ENCODE data around the gene TSKS. TPM values are rescaled to one million over a fixed set of nuclear protein-coding genes. Genes with fewer than 3 reads are reported as not detected.

TSKS gene
- total RNA-seq, 1 experiment from 2014 or later = not detected

DNA sequence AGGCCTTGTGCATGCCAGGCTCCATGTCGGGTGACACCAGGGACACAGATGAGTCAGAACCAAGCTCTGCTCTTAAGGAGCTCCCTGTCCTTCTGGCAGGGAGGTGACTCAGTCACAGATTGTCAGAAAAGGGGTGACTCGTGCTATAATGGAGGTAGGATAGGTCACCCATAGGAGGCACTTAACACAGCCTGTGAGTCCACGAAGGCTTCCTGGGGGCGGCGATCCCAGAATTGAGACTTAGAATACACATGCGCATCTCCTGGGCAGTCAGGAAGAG, 30.4 kb upstream of the TSKS start:
- peak; percentile 33 for DNase-seq (ENCODE audit: low read depth)

DNA sequence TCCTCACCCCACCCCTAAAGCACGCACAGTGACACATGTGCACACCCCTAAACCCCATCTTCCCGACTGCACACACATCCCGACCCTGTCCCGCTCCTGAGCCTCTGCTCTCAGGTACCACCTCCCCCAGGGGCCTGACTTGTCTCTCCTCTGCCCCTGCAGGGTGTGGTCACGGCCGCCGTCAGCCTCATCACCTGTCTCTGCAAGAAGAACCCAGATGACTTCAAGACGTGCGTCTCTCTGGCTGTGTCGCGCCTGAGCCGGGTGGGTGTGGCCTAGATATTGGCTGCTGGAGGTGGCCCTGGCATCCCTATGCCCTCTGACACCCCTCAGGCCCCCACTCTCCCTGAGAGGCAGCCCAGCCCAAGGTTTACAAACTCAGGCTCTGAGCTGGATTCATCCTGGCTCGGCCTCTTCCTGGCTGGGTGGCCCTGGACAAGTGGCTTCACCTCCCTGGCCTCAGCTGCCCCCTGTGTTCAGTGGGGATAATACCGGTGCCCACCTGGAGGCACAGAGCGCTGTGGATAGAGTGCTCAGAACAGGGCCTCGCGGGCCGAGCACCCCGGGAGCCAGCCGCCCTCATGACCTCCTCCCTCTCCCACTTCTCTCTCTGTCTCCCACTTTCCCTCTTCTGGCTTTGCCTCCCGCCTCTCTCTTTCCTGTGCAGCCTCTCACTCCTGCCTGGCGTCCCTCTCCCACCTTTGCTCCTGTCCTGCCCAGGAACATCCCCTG, 29.9 kb upstream of the TSKS start:
- no peak for DNase-seq (ENCODE audit: low read depth)

DNA sequence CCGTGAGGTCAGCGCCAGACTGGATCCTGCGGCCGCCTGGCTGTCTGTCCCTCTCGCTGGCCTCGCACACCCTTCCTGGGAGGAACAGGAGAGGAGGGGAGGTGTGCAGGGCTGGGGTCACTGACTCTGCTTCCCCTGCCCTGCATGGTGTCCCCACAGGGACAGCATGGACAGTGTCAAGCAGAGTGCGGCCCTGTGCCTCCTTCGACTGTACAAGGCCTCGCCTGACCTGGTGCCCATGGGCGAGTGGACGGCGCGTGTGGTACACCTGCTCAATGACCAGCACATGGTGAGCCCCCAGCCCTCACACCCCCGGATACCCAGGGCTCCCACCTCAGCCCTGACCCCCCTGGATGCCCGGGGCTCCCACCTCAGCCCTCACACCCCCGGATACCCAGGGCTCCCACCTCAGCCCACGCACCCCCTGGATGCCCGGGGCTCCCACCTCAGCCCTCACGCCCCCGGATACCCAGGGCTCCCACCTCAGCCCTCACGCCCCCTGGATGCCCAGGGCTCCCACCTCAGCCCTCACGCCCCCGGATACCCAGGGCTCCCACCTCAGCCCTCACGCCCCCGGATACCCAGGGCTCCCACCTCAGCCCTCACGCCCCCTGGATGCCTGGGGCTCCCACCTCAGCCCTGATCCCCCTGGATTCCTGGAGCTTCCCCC, 28.8 kb upstream of the TSKS start:
- no peak for DNase-seq (ENCODE audit: low read depth)

DNA sequence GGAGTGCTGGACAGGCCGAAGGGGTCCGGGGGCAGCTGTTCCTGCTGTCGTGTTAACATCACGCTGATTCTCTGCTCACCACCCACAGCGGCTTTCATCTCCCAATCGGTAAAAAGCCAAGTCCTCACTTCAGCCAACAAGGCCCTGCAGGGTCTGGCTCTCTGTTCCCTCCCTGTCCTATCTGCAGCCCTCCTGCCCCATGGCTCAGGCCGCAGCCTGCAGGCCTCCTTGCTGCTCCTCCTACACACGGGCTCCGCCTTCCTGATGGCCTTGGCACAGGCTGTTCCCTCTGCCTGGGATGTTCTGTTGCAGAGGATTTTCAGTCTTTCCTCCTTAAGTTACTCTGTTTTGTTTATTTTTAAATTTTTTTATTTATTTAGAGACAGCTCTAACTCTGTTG, 27.8 kb upstream of the TSKS start:
- no peak for DNase-seq (ENCODE audit: low read depth)

DNA sequence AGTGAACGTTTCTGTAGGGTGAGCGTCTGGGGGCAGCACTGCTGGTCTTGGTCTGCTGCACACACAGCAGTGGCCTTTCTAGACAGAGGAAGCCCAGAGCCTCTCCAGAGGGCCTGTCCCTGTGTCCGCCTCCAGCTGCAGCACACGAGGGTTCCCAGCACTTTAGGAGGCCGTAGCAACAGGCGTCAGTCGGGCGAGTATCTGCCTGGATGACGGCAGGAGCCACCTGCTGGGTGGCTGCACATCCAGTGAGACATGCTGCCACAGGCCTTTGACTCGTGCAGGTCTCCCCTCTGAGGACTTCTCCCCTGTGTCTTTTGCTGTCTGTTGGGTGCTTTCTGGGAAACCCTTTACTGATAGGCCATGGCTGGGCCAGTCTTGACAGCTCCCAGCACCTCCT, 25.8 kb upstream of the TSKS start:
- DNase-seq (ENCODE audit: low read depth) = no peak

DNA sequence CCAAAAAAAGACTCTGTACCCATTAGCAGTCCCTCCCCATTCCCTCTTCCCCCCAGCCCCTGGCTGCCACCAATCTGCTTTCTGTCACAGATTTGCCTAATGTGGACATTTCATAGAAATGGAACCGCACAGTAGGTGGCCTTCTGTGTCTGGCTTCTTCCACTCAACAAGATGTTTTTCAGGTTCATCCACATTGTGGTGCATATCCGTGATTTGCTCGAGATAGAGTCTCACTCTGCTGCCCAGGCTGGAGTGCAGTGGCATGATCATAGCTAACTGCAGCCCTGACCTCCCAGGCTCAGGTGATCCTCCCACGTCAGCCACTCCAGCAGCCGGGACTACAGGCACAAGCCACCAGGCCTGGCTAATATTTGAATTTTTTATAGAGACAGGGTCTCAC, 24.6 kb upstream of the TSKS start:
- DNase-seq (ENCODE audit: low read depth) = no peak

DNA sequence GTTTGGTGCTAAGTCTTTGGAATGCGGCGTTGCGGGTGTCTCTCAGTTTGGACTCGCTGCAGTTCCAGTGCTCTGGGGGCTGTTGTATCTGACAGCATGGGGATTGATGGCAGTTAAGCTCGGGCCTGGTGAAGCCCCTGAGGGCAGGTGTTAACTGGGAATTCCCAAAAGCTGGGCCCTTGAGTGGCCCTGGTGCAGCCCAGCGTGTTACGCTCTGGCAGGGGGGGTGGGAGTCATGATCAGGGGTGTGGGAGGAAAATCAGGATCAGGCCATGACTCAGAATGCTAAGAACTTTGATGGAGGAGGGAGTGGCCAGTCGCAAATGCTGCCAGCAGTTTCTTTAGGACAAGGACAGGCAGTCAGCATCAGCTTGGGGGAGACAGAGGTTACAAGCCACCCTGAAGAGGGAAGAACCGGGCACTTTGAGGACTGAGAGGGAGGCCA, 23.3 kb upstream of the TSKS start:
- DNase-seq (ENCODE audit: low read depth) = peak; percentile 42

DNA sequence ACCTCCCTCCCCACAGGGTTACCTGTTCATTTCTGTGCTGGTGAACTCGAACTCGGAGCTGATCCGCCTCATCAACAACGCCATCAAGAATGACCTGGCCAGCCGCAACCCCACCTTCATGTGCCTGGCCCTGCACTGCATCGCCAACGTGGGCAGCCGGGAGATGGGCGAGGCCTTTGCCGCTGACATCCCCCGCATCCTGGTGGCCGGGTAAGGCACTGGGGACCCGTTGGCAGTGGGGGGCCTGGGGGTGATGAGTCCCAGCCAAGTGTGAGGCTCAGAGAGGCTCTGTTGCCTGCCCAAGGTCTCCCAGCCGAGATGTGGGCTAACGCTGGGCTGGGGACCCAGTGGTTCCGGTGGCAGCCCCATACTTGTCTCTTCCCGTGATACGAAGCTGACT, 19.4 kb upstream of the TSKS start:
- DNase-seq (ENCODE audit: low read depth) = no peak

DNA sequence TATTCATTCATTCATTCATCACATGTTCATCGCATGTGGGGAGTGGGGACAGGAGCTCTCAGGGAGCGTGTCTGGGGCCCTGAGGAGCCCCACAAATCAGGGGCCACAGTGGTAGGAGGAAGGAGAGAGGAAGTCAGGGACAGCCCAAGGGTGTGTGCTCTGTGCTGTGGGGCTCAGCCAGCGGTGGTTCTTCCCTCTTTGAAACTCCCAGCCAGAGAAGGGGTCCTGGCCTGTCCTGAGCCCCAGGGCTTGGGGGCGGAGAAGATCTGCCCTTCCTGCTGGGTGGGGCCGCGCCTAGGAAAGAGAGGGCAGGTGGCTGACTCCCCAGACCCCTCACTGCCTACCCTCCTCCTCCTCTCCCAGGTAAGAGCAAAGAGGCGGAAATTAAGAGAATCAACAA, 18.3 kb upstream of the TSKS start:
- DNase-seq (ENCODE audit: low read depth) = no peak

DNA sequence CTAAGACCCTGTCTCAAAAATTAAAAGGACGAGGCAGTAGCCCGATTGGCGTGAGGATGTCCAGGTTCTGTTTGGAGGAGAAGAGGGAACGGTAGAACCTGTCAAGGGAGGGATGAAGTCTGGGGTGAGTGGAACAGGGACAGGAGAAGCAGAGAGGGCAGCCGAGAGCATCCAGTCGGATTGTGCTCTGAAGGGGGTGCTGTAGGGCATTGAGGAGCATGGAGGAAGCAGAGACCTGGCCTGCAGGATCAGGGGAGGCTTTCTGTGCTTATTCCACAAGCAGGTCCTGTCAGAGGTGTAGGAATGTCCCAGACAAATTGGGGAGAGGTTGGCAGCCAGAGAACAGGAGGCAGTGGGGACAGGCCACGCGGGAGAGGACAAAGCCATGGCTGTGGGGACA, 17.8 kb upstream of the TSKS start:
- DNase-seq (ENCODE audit: low read depth) = no peak

DNA sequence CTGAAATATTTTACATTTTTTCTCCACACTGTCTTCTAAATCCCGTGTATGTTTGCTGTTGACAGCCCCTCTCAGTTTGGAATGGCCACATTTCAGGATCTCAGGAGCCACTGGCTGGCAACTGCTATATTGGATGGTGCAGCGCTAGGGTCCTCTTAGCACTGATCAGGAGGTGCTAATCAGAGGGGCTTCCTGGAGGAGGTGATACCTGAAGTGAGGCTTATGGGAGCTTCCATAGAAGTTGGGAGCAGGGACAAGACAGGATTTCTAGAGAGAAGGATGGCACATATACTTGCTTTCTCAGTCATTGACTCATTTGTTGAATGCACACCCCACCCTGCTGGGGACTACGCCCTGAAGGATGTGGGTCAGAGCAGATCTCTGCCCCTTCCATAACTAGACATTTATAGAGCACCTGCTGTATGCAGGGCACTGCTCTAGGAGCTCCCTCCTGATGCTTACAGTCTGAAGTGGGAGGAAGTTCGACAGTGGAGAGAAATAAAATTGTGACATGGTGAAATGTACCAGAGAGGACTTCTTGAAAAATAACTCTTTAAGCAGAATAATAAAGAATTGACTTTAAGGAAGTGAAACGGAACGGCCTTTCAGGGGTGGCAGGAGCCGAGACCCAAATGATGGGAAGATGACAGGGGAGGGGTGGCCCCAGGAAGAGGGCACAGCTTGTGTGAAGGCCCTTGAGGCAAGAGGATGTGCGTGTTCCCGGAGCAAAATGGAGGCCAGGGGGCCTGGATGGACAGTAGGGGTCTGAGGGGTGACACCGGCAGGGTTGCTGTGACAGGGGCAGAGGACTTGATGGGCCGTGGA, 16.8 kb upstream of the TSKS start:
- no peak for DNase-seq (ENCODE audit: low read depth)

DNA sequence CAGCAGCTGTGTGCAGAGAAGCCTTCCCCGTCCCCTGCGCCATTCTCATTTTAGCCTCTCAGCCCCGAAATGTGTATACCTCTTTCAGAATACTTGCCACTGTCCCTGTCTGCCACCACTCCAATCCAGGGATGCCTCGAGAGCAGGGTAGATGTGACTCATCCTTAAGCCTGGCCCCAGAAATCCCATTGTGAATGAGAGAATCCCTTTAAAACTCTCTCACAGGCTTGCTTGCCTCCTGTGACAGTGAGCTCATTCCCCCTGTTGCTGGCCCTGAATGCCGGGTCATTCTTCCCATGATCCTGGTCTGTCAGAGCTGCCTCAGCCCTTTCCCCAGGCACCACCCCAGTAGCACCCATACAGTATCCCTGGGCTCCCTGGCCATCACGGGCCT, 13.3 kb upstream of the TSKS start:
- no peak for DNase-seq (ENCODE audit: low read depth)

DNA sequence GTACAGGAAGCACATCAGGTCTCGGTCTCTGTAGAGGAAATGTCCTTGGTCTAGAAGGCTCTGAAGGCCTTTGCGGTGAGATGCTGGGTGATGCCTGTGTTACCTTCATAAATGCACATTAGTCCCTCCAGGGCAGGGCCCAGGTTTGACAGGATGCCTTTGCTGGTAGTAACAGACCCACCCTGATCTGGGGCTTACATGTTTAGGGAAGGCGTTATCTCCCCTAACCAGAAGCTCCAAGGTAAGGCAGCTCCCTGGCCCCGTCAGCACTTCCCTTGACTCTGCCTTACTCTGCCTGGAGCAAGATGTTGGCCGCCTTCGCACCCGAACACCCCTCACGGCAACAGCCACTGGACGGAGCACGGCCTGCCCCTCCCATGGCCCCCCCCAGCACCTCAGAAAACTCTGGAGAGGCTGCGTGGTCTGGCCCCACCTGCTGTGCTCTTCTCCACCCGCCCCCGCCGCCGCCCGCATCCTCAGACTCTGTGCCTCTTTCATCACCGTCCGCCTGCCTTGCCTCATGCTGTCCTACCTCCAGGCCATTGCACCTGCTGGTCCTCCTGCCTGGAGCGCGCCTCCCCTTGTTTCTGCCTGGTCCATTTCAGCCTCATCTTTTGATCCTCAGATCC, 12.8 kb upstream of the TSKS start:
- DNase-seq (ENCODE audit: low read depth) = no peak

DNA sequence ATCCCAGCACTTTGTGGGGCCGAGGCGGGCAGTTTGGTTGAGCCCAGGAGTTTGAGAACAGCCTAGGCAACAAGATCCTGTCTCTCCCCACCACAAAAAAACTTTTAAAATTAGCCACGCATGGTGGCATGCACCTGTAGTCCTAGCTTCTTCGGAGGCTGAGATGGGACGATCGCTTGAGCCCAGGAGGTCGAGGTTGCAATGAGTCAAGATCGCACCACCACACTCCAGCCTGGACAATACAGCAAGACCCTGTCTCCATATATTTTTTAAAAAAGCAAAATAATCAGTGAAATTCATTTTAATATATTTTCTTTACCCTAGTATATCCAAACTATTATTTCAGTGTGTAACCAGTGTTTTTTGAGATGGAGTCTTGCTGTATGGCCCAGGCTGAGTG, 11.9 kb upstream of the TSKS start:
- no peak for DNase-seq (ENCODE audit: low read depth)

DNA sequence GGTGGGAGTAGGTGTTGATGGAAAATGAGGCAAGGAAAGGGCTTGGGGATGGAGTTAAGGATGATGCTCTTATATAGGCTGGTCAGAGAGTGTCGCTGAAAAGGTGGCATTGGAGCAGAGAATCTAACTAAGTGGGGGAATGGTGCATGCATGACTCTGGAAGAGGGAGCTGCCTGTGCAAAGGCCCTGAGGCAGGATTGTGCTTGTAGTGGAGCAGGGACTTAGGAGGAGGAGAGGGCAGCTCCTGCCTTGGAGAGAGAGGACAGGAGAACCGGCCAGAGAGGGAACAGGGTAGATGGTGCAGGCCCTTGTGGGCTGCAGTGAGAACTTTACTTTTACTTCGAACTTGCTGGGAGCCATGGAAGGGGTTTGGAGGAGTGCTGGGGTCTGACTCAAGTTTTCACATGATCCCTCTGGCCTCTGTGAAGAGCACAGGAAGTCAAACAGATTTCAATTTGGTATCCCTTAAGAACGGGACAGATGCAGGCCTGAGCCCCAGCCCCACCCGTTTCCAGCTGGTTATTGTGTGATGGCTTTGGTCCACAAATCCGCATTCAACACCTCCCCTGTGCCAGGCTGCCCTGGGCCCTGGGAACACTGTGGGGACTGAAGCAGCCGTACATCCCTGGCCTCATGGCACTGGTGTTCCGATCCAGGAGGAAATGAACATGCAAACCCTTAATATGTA, 10.7 kb upstream of the TSKS start:
- DNase-seq (ENCODE audit: low read depth) = no peak

DNA sequence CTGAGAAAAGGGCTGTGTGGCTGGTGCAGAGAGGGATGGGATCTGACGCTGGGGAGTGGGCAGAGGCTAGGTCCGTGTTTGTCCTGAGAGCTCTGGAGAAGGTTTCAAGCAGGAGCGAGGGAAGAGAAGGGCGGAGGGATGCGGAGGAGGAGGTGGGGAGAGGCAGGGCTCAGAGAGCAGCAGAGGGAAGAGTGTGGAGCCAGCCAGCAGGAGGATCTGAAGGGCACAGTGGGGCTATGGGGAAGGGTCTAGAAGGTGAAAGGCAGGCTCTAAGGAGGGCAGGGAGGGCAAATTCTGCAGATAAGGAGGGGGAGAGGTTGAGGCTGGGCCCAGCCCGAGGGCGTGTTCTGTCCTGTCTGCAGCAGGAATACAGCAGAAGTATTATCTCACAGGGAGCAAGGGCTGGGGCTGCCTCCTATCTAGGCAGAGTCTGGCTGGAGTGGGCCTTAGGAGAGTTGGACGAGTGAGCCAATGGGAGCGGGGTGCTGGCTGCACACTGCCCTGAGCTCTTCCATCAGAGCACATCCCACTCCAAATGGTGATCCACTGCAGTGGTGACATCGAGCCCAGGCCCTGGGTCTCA, 9.8 kb upstream of the TSKS start:
- DNase-seq (ENCODE audit: low read depth) = no peak

DNA sequence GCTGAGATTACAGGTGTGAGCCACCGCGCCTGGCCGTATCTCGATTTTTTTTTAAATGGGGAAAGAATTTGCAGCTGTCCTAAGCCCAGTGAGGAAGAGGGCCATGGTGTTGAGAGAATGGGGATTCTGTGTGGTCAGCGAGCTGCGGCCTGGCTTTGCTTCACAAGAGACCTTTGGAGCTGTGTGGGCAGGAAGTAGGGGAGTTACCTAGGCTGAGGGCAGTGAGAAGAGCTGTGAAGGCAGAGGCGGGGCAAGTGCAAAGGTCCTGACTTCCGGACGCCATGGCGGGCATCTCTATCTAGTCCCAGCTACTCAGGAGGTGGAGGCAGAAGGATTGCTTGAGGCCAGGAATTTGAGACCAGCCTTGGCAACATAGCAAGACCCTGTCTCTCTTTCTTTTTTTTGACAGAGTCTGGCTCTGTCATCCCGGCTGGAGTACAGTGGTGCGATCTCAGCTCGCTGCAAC, 8.6 kb upstream of the TSKS start:
- no peak for DNase-seq (ENCODE audit: low read depth)

DNA sequence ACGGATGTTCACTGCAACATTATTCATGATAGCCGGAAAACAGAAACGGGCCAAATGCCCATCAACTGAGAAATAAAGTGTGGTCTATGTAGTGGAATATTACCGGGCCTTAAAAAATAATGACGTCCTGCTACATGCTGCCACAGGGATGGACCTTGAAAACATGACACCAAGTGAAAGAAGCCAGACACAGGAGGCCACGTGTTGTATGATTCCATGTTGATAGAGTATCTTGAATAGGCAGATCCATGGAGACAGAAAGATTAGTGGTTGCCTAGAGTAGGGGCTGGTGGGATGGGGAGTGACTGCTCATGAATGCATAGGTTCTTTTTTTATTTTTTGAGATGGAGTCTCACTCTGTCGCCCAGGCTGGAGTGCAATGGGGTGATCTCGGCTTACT, 7.4 kb upstream of the TSKS start:
- no peak for DNase-seq (ENCODE audit: low read depth)

DNA sequence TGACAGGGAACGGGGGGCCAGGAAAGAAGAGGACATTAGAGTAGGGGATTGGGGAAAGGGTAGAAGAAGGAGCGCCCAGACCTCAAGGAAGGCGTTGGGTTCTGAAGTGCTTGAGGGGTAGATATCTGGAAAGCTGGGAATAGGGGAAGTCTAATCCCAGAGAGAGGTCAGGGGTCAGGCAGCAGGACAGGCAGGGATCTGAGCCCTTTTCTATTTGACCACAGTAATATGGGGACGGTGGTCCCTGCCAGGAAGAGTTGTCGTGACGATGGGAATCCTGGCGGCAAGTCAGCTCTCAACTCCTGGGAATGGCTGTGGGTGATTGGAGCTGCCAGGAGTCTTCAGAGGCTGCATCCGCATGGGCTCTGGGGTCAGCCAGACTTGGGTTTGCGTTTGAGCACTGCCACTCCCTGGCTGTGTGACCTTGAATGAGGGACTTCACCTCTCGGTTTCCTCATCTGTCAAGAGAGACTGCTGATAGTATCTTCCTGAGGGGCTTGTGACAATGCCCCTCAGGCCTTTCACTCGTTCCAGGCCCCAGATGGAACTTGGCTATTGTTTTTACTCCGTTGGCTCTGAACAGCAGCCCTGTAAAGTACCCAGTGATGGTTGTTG, 5.0 kb upstream of the TSKS start:
- DNase-seq (ENCODE audit: low read depth) = no peak

DNA sequence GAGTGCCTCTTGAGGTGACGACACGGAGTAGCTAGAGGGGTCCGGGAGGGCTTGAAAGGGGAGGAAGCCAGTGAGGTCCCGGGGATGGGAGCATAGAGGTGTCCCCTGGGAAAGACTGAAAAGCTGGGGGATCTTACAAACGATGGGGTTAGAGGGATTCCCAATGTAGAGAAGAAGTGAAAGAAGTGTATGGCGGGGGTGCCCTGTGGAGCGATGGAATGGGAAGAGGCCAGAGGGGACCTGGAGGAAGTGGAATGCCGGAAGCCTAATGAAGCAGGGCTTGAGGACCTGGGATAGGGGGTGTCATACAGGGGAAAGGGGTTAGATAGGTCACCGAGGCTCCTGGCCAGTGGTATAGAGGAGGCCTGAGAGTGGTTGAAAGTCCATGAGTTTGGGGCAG, 4.3 kb upstream of the TSKS start:
- DNase-seq (ENCODE audit: low read depth) = no peak

DNA sequence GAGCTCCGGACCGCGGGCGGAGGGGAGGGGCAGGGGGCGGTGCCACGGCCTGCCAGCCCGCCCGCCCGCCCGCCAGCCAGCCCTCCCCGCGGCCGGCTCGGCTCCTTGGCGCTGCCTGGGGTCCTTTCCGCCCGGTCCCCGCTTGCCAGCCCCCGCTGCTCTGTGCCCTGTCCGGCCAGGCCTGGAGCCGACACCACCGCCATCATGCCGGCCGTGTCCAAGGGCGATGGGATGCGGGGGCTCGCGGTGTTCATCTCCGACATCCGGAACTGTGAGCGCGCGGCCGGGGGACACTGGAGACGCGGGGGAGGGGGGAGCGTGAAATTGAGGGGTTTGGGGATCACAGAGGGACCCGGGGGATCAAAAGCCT, 3.8 kb upstream of the TSKS start, which contains the start of gene AP2A1:
AP2A1 (plus strand) TSS at position 72 of the 370 bp plus-strand sequence; CDS start at position 205, 133 bp downstream.
- no peak for DNase-seq (ENCODE audit: low read depth)

Measured in LHCN-M2 (cell line).